Skin of body (tissue), 2 donors: ENCODE measurements around the gene SP6. TPM values are rescaled to one million over a fixed set of nuclear protein-coding genes. Genes with fewer than 3 reads are reported as not detected.

Experiments
- DNase-seq: peaks from one replicate; lab custom pipeline; 2025; lab: John Stamatoyannopoulos, UW
- total RNA-seq: library from RNA; depleted of rRNA; stranded (reverse); fragments of >200 nt; gene quantifications from one replicate; pipeline ENCODE4 v1.2.3, GENCODE V29; 2014

The SP6 gene
- total RNA-seq, 1 donor from 2014 or later, result 10.2 TPM

GRCh38 chr17:47879776-47880454 lies 29.0 kb upstream of the SP6 start:
- no peak for DNase-seq

- no peak for DNase-seq
These were observed 28.1 kb upstream of the SP6 start for GRCh38 chr17:47879028-47879585.

- no peak for DNase-seq
These were observed 27.5 kb upstream of the SP6 start for GRCh38 chr17:47878203-47879027.

GRCh38 chr17:47877368-47878034 lies 26.5 kb upstream of the SP6 start:
- no peak for DNase-seq

- DNase-seq, result no peak
These were observed 24.3 kb upstream of the SP6 start for GRCh38 chr17:47875011-47875985.

- no peak for DNase-seq
These were observed 22.5 kb upstream of the SP6 start for GRCh38 chr17:47873200-47874090.

- DNase-seq, result no peak
These were observed 21.7 kb upstream of the SP6 start for GRCh38 chr17:47872651-47873161.

- DNase-seq, result no peak
These were observed 21.2 kb upstream of the SP6 start for GRCh38 chr17:47872019-47872650.

- no peak for DNase-seq
These were observed 20.1 kb upstream of the SP6 start for GRCh38 chr17:47871048-47871447.

- no peak for DNase-seq
These were observed 19.1 kb upstream of the SP6 start for GRCh38 chr17:47870056-47870455.

GRCh38 chr17:47869114-47869513 lies 18.2 kb upstream of the SP6 start:
- DNase-seq, result no peak

GRCh38 chr17:47867813-47868533 lies 17.0 kb upstream of the SP6 start:
- no peak for DNase-seq

- no peak for DNase-seq
These were observed 16.0 kb upstream of the SP6 start for GRCh38 chr17:47866941-47867340.

GRCh38 chr17:47864791-47865216 lies 13.8 kb upstream of the SP6 start:
- DNase-seq, result no peak

- DNase-seq, result no peak
These were observed 11.9 kb upstream of the SP6 start for GRCh38 chr17:47862621-47863440.

- no peak for DNase-seq
These were observed 9.4 kb upstream of the SP6 start for GRCh38 chr17:47860386-47860785.
